ENCODE data around the gene SH3PXD2A.

DNA sequence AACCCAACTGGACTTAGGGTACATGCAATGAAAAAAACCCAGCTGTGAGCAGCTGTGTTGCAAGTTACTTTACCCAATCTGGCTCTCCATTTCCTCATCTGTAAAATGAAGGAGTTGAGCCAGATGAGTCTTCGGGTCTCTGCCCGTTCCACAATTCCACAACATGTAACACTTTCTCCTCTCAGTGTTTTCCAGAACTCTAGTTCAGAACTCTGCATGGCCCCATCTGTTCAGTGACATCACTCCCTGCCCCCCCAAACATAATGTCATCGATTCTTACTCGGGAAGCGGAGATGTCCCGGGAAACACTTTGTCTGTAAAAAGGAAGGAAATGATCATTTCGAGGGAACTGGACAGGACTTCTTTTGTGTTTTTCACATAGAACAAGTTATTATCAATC, 2.5 kb downstream of the SH3PXD2A start:
- no peak for TF ChIP-seq CTCF (IDR thresholded peaks at IDR 0.05; ENCODE audit: insufficient read depth, low read depth, low read length)
- no peak for TF ChIP-seq EZH2 (IDR thresholded peaks at IDR 0.05; ENCODE audit: insufficient read depth, low read length)
